ENCODE measurements around the gene STUM. TPM values are rescaled to one million over a fixed set of nuclear protein-coding genes. Genes with fewer than 3 reads are reported as not detected.

Gene STUM
- total RNA-seq, 1 donor from 2014 or later = 0.55 TPM

DNA sequence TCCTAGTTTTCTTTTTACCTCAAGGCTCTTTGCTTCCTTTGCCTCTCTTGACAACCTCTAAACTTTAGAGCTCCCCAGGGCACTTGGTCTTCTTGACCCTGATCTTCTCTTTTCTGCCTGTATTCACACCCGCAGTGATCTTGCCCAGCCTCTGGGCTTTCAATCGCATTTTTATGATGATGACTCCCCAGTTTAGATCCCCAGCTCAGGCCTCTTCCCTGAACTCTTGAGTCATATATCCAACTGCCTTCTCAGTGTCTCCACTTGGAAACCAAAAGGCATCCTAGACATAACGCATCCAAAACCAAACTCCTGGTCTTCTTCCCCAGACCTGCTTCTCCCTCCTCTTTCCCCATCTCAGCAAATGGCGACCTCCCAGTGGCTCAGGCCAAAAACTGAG, 6.5 kb downstream of the STUM start:
- H3K27ac Mint-ChIP-seq = no peak overlapping the region
- TF ChIP-seq, protein P1, sequence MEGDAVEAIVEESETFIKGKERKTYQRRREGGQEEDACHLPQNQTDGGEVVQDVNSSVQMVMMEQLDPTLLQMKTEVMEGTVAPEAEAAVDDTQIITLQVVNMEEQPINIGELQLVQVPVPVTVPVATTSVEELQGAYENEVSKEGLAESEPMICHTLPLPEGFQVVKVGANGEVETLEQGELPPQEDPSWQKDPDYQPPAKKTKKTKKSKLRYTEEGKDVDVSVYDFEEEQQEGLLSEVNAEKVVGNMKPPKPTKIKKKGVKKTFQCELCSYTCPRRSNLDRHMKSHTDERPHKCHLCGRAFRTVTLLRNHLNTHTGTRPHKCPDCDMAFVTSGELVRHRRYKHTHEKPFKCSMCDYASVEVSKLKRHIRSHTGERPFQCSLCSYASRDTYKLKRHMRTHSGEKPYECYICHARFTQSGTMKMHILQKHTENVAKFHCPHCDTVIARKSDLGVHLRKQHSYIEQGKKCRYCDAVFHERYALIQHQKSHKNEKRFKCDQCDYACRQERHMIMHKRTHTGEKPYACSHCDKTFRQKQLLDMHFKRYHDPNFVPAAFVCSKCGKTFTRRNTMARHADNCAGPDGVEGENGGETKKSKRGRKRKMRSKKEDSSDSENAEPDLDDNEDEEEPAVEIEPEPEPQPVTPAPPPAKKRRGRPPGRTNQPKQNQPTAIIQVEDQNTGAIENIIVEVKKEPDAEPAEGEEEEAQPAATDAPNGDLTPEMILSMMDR (IDR thresholded peaks at IDR 0.05; ENCODE audit: unreplicated experiment) = no peak
- peaks cover 3% of the 10 kb centered on the region for H3K4me1 Mint-ChIP-seq (ENCODE audit: low read depth)
- H3K27me3 Mint-ChIP-seq = peaks cover 63% of the 10 kb centered on the region
- no peaks in the 10 kb centered on the region for H3K36me3 Mint-ChIP-seq (ENCODE audit: insufficient read depth)
- no peak overlapping the region for H3K4me3 Mint-ChIP-seq (ENCODE audit: low read depth)
- no peaks in the 10 kb centered on the region for H3K9me3 Mint-ChIP-seq (ENCODE audit: low read depth)
- no peak for DNase-seq (ENCODE audit: low spot score, unreplicated experiment)

DNA sequence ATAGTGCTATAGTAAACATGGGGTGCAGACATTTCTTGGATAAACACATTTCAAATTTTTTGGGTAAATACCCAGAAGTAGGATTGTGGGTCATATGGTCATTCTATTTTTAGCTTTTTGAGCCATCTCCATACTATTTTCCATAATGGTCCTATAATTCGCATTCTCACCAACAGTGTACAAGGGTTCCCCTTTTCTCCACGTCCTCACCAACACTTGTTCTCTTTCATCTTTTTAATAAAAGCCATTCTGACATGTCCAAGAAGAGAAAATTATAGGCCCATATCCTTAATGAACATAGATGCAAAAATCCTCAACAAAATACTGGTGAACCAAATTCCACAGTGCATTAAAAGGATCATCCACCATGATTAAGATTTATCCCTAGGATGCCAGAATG, 8.9 kb downstream of the STUM start:
- Mint-ChIP-seq H3K27me3 (peaks cover 48% of the 10 kb centered on the region), H3K9me3 (ENCODE audit: low read depth) (no peaks in the 10 kb centered on the region), H3K36me3 (ENCODE audit: insufficient read depth) (no peaks in the 10 kb centered on the region), H3K4me1 (ENCODE audit: low read depth) (no peaks in the 10 kb centered on the region), H3K27ac (no peak overlapping the region), H3K4me3 (ENCODE audit: low read depth) (no peak overlapping the region)
- no peak for DNase-seq (ENCODE audit: low spot score, unreplicated experiment)
- TF ChIP-seq, protein P1 (IDR thresholded peaks at IDR 0.05; ENCODE audit: unreplicated experiment) = no peak

GRCh38 chr1:226558036-226558650, 9.6 kb downstream of the STUM start:
- no peaks in the 10 kb centered on the region for H3K36me3 Mint-ChIP-seq (ENCODE audit: insufficient read depth)
- H3K27me3 Mint-ChIP-seq = peaks cover 41% of the 10 kb centered on the region
- TF ChIP-seq, protein P1 (IDR thresholded peaks at IDR 0.05; ENCODE audit: unreplicated experiment) = no peak
- no peak overlapping the region for H3K27ac Mint-ChIP-seq
- no peak for DNase-seq (ENCODE audit: low spot score, unreplicated experiment)
- H3K9me3 Mint-ChIP-seq (ENCODE audit: low read depth) = no peaks in the 10 kb centered on the region
- H3K4me3 Mint-ChIP-seq (ENCODE audit: low read depth) = no peak overlapping the region
- no peaks in the 10 kb centered on the region for H3K4me1 Mint-ChIP-seq (ENCODE audit: low read depth)

- DNase-seq (ENCODE audit: low spot score, unreplicated experiment) = no peak
- TF ChIP-seq, protein P1 (IDR thresholded peaks at IDR 0.05; ENCODE audit: unreplicated experiment) = no peak
- Mint-ChIP-seq H3K4me1 (ENCODE audit: low read depth) (no peaks in the 10 kb centered on the region), H3K36me3 (ENCODE audit: insufficient read depth) (no peaks in the 10 kb centered on the region), H3K4me3 (ENCODE audit: low read depth) (no peak overlapping the region), H3K27me3 (peaks cover 21% of the 10 kb centered on the region), H3K9me3 (ENCODE audit: low read depth) (no peaks in the 10 kb centered on the region), H3K27ac (no peak overlapping the region)
Observed at GRCh38 chr1:226560243-226560642, 11.7 kb downstream of the STUM start.

- Mint-ChIP-seq H3K4me3 (ENCODE audit: low read depth) (no peak overlapping the region), H3K4me1 (ENCODE audit: low read depth) (no peaks in the 10 kb centered on the region), H3K27ac (no peak overlapping the region), H3K9me3 (ENCODE audit: low read depth) (no peaks in the 10 kb centered on the region), H3K27me3 (peaks cover 25% of the 10 kb centered on the region), H3K36me3 (ENCODE audit: insufficient read depth) (no peaks in the 10 kb centered on the region)
- no peak for DNase-seq (ENCODE audit: low spot score, unreplicated experiment)
- TF ChIP-seq, protein P1 (IDR thresholded peaks at IDR 0.05; ENCODE audit: unreplicated experiment) = no peak
Observed at GRCh38 chr1:226562989-226563388, 14.4 kb downstream of the STUM start.
